ENCODE measurements around the gene TRAPPC12.
"Not testable (repeated sequence)": the region's sequence is repeated elsewhere in the genome, so short reads cannot be mapped to it uniquely, and the experiment has no call there.

The TRAPPC12 gene

DNA sequence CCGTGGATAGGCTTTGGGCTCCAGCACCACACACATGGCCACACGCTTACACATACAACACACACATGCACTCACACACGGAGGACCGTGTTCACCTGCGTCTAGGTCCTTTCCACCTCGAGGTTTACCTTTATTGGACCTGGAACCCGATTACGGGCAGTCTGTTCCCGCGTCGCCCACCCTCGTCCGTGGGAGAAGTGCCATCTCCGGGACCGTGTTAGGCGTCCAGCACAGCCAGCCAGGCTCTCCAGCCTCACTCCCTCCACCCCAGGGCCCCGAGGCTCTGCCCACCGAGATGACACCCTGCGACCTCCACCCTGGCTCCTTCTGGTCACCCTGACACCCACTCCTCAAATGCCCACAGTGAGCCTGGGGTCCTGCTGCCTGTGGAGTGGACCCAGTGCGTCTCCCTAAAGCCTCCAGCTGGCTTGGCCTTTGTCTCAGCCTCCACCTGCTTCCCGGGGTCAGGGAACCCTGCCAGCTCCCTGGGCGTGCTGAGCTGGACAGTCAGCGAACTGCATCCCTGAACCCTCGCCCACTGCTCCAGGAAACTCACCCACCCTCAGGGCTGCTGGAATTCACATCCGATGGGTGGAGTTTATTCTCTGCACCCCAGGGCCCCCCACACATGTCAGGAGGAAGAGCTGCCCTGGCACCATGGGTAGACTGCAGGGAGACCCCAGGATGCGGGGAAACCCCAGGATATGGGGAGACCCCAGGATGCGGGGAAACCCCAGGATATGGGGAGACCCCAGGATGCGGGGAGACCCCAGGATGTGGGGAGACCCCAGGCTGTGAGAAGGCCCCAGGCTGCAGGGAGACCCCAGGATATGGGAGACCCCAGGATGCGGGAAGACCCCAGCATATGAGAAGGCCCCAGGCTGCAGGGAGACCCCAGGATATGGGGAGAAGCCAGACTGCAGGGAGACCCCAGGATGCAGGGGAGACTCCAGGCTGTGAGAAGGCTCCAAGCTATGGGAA, 106.8 kb downstream of the TRAPPC12 start:
- DNase-seq (ENCODE audit: low read depth, low spot score), result no peak

DNA sequence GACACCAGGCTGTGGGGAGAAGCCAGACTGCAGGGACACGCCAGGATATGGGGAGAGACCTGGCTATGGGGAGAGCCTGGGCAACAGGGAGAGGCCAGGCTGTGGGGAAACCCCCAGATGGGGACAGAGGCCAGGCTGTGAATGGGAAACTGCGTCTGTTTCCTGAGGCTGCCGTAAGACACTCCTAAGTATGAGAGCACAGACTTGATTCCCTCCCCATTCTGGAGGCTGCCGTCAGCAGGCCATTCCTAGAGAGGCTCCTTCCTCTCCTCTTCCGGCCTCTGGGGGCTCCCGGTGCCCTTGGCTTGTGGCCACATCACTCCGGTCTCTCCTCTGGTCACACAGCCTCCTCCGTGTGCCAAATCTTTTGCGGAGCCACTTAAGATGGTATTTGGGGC, 107.5 kb downstream of the TRAPPC12 start:
- no peak for DNase-seq (ENCODE audit: low read depth, low spot score)

DNA sequence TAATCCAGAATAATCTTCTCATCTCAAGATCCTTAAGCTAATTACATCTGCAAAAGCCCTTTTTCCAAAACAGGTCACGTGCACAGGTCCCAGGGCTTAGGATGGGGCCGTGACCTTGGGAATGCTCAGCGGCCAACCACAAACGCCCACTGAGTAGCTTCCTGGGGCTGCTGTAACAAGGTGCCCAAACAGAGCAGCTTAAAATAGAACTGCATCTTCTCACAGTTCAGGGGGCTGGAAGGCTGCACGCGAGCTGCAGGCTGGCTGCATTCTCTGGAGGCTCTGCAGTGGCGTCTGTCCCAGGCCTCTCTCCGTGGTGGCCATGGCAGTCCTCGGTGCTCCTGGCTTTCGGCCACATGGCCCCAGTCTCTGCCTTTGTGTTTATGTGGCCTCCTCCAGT, 107.9 kb downstream of the TRAPPC12 start:
- DNase-seq (ENCODE audit: low read depth, low spot score), result no peak

DNA sequence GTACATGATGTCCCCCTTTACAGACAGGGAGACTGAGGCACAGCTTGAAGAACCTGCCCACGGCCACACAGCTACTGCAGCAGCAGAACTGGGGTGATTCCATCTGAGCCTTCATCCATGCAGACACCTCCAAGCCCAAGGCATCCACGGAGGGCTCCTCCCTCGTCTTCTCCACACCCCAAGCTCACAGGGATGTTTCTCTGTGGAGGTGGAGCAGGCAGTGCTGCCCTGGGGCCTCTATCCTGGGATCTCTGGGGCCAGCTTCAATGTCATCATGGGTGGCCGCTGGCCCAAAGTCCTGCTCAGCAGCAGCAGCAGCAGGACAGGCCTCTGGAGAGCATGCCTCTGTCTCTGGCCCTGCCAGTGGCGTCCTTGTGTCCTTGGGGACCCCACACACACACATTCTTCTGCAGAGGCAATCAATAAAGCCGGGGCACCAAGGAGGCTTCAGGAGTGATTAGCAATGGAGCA, 108.6 kb downstream of the TRAPPC12 start:
- no peak for DNase-seq (ENCODE audit: low read depth, low spot score)

DNA sequence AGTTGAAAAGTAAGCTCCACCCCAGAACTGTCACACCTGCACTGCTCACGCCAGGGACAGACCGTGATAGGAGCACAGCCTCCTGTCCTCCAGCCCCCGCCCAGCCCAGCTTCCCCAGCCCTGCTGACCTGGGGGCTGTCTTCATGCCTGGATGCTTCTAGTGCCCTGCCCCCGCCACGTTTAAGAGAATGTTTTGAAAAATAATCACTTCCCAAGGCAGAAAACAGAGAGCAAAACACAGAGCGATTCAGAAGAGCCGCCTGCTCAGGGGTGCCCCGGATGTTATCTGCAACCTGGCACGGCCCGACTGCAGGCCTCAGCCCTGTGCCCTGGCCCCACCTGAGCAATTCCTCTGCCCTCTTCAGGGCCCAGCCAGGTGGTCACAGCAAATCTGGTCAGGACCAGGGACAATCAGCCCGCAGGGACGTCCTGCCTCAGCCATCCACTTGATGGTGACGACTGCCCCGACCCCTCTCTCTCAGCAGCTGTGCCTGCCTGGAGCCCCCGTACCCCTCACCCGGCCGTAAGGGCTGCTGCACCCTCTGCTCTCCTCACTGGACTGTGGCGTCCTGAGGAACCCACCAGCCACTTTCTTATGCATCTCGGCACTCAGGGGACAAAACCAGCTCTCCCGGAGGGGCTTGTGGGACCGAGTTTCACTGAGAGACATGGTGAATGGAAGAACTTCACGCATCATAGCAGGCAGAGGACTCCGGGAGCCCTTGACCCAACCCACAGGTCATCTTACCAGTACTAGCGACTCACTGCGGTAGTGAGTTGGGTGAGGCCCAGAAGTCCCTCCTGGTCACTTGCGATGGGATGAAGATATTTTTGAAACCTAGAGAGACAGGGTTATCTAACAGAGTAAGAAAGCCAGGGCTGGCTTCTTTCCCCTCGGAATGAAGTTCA, 109.6 kb downstream of the TRAPPC12 start:
- no peak for DNase-seq (ENCODE audit: low read depth, low spot score)

DNA sequence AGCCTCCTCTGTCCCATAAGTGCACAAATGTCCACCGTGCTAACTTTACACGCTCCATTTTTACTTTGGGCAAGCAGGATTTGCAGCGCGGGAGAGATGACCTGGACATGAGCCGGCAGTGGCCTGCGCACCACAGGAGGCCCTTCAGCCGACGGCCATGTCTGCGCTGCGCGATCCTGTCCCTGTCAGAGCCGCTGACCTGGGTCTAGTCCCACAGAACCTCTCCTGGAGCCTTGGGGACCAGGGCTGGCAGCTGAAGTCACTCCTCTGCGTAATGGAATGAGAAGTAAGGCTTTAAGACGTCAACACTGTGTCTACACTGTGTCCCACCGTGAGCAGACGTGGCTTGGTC, 110.2 kb downstream of the TRAPPC12 start:
- DNase-seq (ENCODE audit: low read depth, low spot score), result no peak

DNA sequence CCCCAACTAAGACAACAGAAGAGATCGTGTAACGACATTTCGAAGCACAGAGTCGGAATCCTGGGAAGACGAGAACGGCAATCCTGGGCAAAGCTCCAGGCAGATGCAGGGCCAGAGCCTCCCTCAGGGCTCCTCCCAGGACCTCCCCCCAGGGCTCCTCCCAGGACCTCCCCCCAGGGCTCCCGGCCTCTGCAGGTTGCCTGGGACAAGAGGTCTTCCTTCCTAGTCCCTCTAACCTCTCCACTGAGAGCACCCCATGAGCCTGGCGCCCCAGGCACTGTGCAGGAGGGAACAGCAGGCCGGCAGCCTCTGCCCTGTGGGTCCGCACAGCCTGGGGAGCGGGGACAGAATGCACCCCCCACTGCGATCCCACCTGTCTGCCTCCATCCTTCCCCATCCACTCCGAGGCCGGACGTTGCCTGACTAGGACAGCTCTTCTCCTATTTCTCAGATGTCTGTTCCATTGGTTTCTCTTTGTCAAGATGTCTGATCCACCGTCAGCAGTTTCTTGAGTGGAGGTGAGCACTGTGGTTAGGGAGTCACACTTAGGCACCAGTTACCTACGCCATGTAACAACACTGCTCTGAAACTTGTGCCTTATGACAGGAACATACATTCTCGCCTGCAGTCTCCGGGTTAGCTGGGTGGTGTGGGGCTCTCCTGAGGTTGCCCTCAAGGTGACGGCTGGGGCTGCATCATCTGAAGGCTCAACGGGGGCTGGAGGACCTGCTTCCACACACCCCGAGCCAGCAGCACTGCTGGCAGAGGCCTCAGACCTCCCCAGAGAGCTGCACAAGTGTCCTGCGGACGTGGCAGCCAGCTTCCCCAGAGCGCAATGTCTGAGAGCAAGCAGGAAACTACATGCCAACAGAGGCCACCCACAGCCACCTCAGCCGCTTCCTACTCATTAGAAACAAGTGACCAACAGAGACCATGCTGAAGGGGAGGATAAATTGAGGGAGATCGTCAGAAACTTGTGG, 111.0 kb downstream of the TRAPPC12 start:
- DNase-seq (ENCODE audit: low read depth, low spot score), result no peak

DNA sequence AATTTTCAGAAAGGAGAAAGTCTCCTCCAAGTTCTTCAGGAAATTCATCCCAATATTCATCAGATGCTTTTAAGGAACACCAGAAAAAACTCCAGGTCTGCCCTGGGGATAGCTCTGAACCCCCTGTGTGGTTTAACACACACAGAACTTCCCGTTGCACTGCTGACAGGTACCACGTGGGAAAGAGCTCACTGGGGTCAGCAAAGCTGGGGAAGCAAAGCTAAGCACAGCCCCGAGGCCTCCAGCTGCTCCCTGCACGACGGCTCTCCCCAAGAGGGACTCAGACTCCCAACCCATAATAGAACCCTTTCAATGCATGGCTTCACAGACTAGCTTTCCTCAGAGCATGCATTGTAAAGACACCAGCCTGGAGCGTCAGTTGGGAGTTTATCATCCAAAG, 111.8 kb downstream of the TRAPPC12 start:
- DNase-seq (ENCODE audit: low read depth, low spot score), result no peak

DNA sequence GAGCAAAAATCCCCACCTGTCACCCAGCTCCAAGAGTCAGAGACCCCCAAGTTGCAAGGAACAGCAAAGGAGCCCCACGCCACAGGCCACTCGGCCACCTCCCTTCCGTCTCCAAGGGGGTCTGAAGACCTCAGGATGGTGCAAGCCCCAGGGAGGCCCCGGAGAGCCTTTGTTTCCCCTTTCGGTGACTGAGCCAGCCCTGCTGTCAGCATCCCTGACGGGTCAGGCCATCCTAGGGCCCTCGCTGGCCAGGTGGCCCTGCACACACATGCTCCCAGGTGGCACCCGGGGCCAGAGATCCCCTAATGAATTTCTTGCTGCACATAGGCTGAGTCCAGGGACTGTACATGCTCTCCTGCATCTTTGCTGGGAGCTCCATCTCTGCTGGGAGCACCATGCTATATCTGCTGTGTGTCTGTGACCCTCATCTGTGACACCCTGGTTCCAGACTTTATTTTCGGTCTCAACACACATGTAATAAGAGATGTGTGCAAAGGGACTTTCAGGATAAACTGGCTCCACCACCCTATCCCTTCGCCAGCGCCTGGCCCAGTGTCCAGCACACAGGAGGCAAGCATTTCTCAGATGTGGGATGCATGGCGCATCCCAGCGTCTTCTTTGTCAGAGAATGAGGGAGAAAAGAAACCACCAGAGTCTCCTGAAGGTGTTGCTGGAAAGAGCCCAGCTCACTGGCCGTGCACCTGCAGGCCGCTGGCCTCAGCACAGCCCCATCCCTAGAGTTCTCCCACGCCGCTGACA, 112.4 kb downstream of the TRAPPC12 start:
- DNase-seq (ENCODE audit: low read depth, low spot score), result no peak

DNA sequence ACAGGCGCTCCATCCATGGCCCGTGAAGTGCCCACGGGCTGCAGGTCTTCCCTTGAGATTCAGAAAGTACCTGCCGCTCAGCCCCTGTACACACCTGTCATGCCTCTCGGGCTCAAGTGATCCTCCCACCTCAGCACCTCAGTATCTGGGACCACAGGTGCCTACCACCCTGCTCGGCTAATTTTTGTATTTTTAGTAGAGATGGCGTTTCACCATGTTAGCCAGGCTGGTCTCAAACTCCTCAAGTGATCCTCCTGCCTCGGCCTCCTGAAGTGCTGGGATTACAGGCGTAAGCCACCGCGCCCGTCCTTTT, 112.9 kb downstream of the TRAPPC12 start:
- not testable (repeated sequence) for DNase-seq (ENCODE audit: low read depth, low spot score)

DNA sequence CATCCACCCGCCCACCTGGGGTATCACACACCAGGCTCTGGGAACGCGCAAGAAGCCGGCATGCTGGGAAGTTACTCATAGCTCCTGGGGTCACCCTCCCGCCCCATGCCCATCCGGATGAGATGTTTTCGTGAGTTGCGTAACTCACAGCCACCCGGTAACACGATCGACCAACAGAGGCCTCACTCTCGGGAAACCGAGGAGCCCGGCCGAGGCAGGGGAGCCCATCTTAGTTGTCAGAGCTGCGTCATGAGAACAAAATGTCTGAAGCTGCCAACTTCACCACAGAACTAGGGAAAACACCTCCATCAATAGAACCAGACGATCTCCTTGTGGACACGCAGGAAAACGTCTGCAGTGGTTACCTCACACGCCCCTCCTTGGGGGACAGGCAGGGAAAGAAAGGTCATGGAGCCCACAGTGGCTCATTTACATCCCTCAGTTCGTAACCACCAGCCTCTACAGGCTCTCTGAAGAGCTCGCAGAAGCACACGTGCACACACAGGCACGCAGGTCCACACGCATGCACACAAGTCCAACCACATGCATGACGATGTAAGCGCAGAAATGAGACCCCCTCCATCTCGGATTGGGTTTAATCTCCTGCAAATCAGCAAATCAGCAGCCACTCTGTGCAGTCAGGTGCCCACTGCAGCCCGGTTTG, 113.6 kb downstream of the TRAPPC12 start:
- DNase-seq (ENCODE audit: low read depth, low spot score), result no peak

DNA sequence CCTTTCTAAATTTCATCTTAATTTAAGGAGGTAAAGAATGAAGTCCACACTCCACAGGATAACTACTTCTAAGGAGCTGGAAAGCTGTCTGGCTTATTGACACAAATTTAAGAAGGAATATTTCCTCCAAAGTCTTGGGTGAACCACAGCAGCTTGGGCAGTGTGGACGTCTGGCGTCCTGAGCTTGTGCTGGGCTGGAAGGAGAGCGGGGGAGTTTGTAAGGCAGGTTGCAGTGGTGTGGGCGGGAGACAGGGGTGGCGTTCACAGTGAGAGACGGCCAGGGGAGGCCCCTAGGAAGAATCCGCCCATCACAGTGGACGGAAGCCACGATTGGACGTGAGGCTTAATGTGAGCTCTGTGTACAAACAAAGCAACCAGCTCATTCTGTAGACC, 114.1 kb downstream of the TRAPPC12 start:
- DNase-seq (ENCODE audit: low read depth, low spot score), result no peak

DNA sequence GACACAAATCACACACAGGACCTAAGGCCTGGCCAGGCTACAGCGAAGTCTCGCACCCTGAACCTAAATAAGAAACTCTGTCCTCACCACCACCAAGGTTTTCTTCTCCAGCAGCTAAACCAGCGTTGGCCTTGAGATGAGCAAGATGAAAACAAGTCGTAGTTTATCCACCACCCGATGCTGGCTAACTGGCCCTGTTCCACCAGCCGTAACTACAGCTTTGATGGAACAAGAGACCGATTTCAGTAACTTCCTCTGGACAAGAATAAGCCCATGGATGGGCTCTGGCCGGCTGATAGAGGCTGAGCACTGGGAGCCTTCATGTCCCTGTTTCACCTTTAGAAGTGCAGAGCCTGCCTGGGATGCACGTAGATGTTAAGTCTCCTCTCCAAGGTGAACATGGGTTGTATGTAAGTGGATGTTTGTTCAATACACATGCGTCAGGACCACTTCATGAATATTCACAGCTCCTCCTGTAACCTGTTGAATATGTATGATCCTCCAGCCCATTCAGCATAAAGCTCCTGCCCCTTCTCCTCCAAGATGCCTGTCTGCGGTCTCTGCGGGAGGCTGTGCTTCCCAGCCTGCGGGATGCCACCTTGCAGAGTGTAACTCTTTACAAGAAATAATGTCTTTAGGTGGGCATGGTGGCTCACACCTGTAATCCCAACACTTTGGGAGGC, 115.6 kb downstream of the TRAPPC12 start:
- no peak for DNase-seq (ENCODE audit: low read depth, low spot score)

DNA sequence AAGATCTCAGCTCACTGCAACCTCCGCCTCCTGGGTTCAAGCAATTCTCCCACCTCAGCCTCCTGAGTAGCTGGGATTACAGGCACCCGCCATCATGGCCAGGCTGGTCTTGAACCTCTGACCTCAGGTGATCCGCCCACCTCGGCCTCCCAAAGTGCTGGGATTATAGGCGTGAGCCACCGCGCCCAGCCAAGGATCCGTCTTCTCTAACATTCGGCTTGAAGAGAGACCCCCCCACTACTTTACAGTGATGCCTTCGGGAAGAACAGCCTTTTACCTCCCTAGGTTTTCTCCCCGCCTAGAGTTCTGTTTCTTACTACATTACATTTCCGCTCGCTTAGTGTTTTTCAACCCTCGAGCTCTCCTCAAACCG, 117.2 kb downstream of the TRAPPC12 start:
- not testable (repeated sequence) for DNase-seq (ENCODE audit: low read depth, low spot score)

DNA sequence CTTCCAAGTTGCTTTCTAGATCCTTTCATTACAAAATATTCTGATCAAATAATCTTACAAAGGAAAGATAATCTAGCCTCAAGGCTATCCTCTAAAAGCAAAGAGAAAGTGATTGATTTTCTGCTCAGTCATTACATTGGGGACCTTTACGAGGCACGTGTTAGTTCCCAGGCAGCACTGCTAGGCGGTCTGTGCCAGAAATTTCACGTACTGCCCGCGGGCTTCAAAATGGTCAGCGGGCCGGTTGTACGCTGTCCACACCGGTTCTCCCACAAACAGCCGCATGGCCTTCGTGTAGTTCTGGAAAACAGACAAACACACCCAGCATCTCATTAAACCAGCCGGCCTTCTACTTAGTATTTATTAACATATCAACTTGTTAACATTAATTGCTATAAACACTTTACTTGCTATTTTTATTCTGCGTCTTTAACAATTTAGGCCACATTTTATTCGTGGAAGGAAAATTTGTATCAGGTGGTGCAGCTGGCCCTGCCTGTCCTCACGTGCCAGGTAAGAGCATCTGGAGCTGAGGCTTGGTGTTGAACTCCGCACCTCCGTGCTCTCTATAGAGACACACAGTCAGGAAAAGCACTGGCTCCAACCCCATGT, 119.4 kb downstream of the TRAPPC12 start:
- DNase-seq (ENCODE audit: low read depth, low spot score), result no peak

DNA sequence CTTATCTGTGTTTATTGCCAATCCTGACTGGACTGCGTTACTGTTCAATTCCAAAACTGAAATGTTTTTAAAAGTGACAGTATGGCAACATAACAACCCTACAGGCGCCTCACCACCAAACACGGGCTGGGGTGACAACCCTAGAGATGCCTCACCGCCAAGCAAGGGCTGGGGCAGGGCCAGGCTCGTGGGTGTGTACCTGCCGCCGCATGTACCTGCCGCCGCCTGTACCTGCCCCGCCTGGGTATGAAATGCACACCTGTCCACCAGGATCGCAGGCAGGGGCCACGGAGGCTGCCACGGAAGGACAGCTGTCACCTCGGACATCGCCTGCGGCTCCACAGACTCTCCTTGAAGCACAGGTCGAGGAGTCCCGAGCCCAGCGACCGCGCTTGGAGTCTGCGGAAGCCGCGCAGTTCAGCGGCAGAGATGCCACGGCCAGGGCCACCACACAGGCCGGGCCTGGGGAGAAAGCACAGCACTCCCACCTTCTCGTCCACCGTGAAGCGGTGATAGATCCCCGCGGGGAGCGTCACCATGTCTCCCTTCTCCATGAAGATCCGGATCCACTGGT, 120.9 kb downstream of the TRAPPC12 start:
- no peak for DNase-seq (ENCODE audit: low read depth, low spot score)

DNA sequence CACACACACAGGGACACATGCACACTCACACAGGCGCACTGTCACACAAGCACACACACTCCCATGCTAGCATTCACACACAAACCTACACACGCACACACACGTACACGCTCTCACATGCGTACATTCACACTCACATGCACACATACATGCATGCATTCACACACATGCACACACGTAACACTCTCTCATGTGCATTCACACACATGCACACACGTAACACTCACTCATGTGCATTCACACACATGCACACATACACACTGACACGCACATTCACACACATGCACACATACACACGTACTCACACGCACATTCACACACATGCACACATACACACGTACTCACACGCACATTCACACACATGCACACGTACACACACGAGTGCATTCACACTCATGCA, 123.6 kb downstream of the TRAPPC12 start:
- DNase-seq (ENCODE audit: low read depth, low spot score), result no peak

DNA sequence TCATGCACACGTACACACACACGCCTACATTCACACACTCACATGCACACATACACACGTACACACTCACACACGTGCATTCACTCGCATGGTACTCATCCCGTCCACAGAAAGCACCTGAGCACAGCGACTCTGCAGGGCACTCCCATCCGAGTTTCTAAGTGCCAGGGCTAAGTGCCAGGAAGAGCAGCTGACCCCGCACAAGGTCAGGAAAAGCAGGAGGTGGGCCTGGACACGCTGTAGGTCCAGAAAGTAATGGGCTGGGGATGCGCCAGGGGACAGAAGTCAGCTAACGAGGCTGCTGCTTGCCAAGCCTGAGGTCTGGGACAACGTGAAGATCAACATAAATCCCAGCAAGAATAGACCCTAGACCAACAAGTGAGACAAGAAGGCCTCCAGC, 124.0 kb downstream of the TRAPPC12 start:
- no peak for DNase-seq (ENCODE audit: low read depth, low spot score)

DNA sequence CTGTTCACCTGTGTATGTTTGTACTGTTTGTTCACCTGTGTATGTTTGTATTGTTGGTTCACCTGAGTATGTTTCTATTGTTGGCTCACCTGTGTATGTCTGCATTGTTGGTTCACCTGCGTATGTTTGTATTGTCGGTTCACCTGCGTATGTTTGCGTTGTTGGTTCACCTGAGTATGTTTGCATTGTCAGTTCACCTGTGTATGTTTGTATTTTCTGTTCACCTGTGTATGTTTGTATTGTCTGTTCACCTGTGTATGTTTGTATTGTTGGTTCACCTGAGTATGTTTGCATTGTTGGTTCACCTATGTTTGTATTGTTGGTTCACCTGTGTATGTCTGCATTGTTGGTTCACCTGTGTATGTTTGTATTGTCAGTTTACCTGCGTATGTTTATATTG, 125.2 kb downstream of the TRAPPC12 start:
- no peak for DNase-seq (ENCODE audit: low read depth, low spot score)
